ENCODE measurements around the gene FRMD4A.
"Not testable (repeated sequence)": the region's sequence is repeated elsewhere in the genome, so short reads cannot be mapped to it uniquely, and the experiment has no call there.

FRMD4A gene

GRCh38 chr10:13955409-13956068, 375.2 kb downstream of the FRMD4A start:
- Histone ChIP-seq H3K27ac (ENCODE audit: insufficient read depth, low read depth, low read length, poor library complexity, severe bottlenecking) (no peak overlapping the region), H3K4me3 (ENCODE audit: insufficient read depth, low read depth, low read length) (no peak overlapping the region), H3K9me3 (ENCODE audit: control insufficient read depth, low read length) (no peaks in the 10 kb centered on the region), H3K4me1 (ENCODE audit: control insufficient read depth, insufficient read depth, low read length) (no peaks in the 10 kb centered on the region), H3K36me3 (ENCODE audit: control insufficient read depth, insufficient read depth, low read length) (no peaks in the 10 kb centered on the region), H3K27me3 (ENCODE audit: control insufficient read depth, insufficient read depth, low read length, poor library complexity, severe bottlenecking) (no peaks in the 10 kb centered on the region)
- 84 to 86% methylated on average over 7 of the region's 7 CpGs for WGBS, 2 experiments

GRCh38 chr10:13954195-13954594, 376.5 kb downstream of the FRMD4A start:
- H3K36me3 ChIP-seq (ENCODE audit: control insufficient read depth, insufficient read depth, low read length); H3K4me3 ChIP-seq (ENCODE audit: insufficient read depth, low read depth, low read length); H3K9me3 ChIP-seq (ENCODE audit: control insufficient read depth, low read length); H3K27ac ChIP-seq (ENCODE audit: insufficient read depth, low read depth, low read length, poor library complexity, severe bottlenecking); H3K4me1 ChIP-seq (ENCODE audit: control insufficient read depth, insufficient read depth, low read length); H3K27me3 ChIP-seq (ENCODE audit: control insufficient read depth, insufficient read depth, low read length, poor library complexity, severe bottlenecking): not testable (repeated sequence)
- WGBS, 2 experiments: 88 to 93% methylated on average over 8 of the region's 8 CpGs

GRCh38 chr10:13953371-13953770, 377.4 kb downstream of the FRMD4A start:
- no peak overlapping the region for H3K4me3 ChIP-seq (ENCODE audit: insufficient read depth, low read depth, low read length)
- H3K27me3 ChIP-seq (ENCODE audit: control insufficient read depth, insufficient read depth, low read length, poor library complexity, severe bottlenecking): no peaks in the 10 kb centered on the region
- no peaks in the 10 kb centered on the region for H3K9me3 ChIP-seq (ENCODE audit: control insufficient read depth, low read length)
- no peak overlapping the region for H3K27ac ChIP-seq (ENCODE audit: insufficient read depth, low read depth, low read length, poor library complexity, severe bottlenecking)
- no peaks in the 10 kb centered on the region for H3K36me3 ChIP-seq (ENCODE audit: control insufficient read depth, insufficient read depth, low read length)
- no peaks in the 10 kb centered on the region for H3K4me1 ChIP-seq (ENCODE audit: control insufficient read depth, insufficient read depth, low read length)
- WGBS, 2 experiments: 94 to 96% methylated on average over 2 to 3 of the region's 4 CpGs

- Histone ChIP-seq H3K27me3 (ENCODE audit: control insufficient read depth, insufficient read depth, low read length, poor library complexity, severe bottlenecking) (no peaks in the 10 kb centered on the region), H3K36me3 (ENCODE audit: control insufficient read depth, insufficient read depth, low read length) (no peaks in the 10 kb centered on the region), H3K4me3 (ENCODE audit: insufficient read depth, low read depth, low read length) (no peak overlapping the region), H3K4me1 (ENCODE audit: control insufficient read depth, insufficient read depth, low read length) (peaks cover 7% of the 10 kb centered on the region), H3K27ac (ENCODE audit: insufficient read depth, low read depth, low read length, poor library complexity, severe bottlenecking) (no peak overlapping the region), H3K9me3 (ENCODE audit: control insufficient read depth, low read length) (no peaks in the 10 kb centered on the region)
- WGBS, 2 experiments: 91 to 92% methylated on average over 4 of the region's 4 CpGs
Measured at GRCh38 chr10:13950543-13950939, 380.2 kb downstream of the FRMD4A start.

- Histone ChIP-seq H3K9me3 (ENCODE audit: control insufficient read depth, low read length) (no peaks in the 10 kb centered on the region), H3K36me3 (ENCODE audit: control insufficient read depth, insufficient read depth, low read length) (no peaks in the 10 kb centered on the region), H3K4me3 (ENCODE audit: insufficient read depth, low read depth, low read length) (no peak overlapping the region), H3K27ac (ENCODE audit: insufficient read depth, low read depth, low read length, poor library complexity, severe bottlenecking) (no peak overlapping the region), H3K4me1 (ENCODE audit: control insufficient read depth, insufficient read depth, low read length) (peaks cover 12% of the 10 kb centered on the region), H3K27me3 (ENCODE audit: control insufficient read depth, insufficient read depth, low read length, poor library complexity, severe bottlenecking) (no peaks in the 10 kb centered on the region)
- WGBS, 2 experiments: 92 to 96% methylated on average over 3 of the region's 3 CpGs
Measured at GRCh38 chr10:13949844-13950542, 380.7 kb downstream of the FRMD4A start.

- Histone ChIP-seq H3K36me3 (ENCODE audit: control insufficient read depth, insufficient read depth, low read length) (no peaks in the 10 kb centered on the region), H3K9me3 (ENCODE audit: control insufficient read depth, low read length) (no peaks in the 10 kb centered on the region), H3K4me1 (ENCODE audit: control insufficient read depth, insufficient read depth, low read length) (peaks cover 12% of the 10 kb centered on the region), H3K27me3 (ENCODE audit: control insufficient read depth, insufficient read depth, low read length, poor library complexity, severe bottlenecking) (no peaks in the 10 kb centered on the region), H3K27ac (ENCODE audit: insufficient read depth, low read depth, low read length, poor library complexity, severe bottlenecking) (no peak overlapping the region), H3K4me3 (ENCODE audit: insufficient read depth, low read depth, low read length) (no peak overlapping the region)
- WGBS, 2 experiments: 81 to 85% methylated on average over 5 of the region's 5 CpGs
Measured at GRCh38 chr10:13946209-13946460, 384.6 kb downstream of the FRMD4A start.

GRCh38 chr10:13945390-13946208, 385.1 kb downstream of the FRMD4A start:
- no peak overlapping the region for H3K27ac ChIP-seq (ENCODE audit: insufficient read depth, low read depth, low read length, poor library complexity, severe bottlenecking)
- H3K4me1 ChIP-seq (ENCODE audit: control insufficient read depth, insufficient read depth, low read length): peaks cover 12% of the 10 kb centered on the region
- 77 to 78% methylated on average over 7 to 8 of the region's 8 CpGs for WGBS, 2 experiments
- no peak overlapping the region for H3K4me3 ChIP-seq (ENCODE audit: insufficient read depth, low read depth, low read length)
- H3K27me3 ChIP-seq (ENCODE audit: control insufficient read depth, insufficient read depth, low read length, poor library complexity, severe bottlenecking): no peaks in the 10 kb centered on the region
- H3K36me3 ChIP-seq (ENCODE audit: control insufficient read depth, insufficient read depth, low read length): no peaks in the 10 kb centered on the region
- no peaks in the 10 kb centered on the region for H3K9me3 ChIP-seq (ENCODE audit: control insufficient read depth, low read length)

- Histone ChIP-seq H3K4me1 (ENCODE audit: control insufficient read depth, insufficient read depth, low read length) (peaks cover 12% of the 10 kb centered on the region), H3K4me3 (ENCODE audit: insufficient read depth, low read depth, low read length) (no peak overlapping the region), H3K9me3 (ENCODE audit: control insufficient read depth, low read length) (no peaks in the 10 kb centered on the region), H3K27ac (ENCODE audit: insufficient read depth, low read depth, low read length, poor library complexity, severe bottlenecking) (no peak overlapping the region), H3K36me3 (ENCODE audit: control insufficient read depth, insufficient read depth, low read length) (no peaks in the 10 kb centered on the region), H3K27me3 (ENCODE audit: control insufficient read depth, insufficient read depth, low read length, poor library complexity, severe bottlenecking) (no peaks in the 10 kb centered on the region)
- WGBS, 2 experiments: 92 to 93% methylated on average over 5 of the region's 5 CpGs
Measured at GRCh38 chr10:13944823-13945222, 385.9 kb downstream of the FRMD4A start.

- H3K4me1 ChIP-seq (ENCODE audit: control insufficient read depth, insufficient read depth, low read length): peaks cover 12% of the 10 kb centered on the region
- WGBS, 2 experiments: 71 to 73% methylated on average over 8 of the region's 8 CpGs
Measured at GRCh38 chr10:13943735-13944398, 386.9 kb downstream of the FRMD4A start.

GRCh38 chr10:13942035-13942434, 388.7 kb downstream of the FRMD4A start:
- H3K27me3 ChIP-seq (ENCODE audit: control insufficient read depth, insufficient read depth, low read length, poor library complexity, severe bottlenecking): no peaks in the 10 kb centered on the region
- H3K36me3 ChIP-seq (ENCODE audit: control insufficient read depth, insufficient read depth, low read length): no peaks in the 10 kb centered on the region
- H3K4me1 ChIP-seq (ENCODE audit: control insufficient read depth, insufficient read depth, low read length): peaks cover 12% of the 10 kb centered on the region
- no peak overlapping the region for H3K27ac ChIP-seq (ENCODE audit: insufficient read depth, low read depth, low read length, poor library complexity, severe bottlenecking)
- 76% methylated on average over 5 of the region's 5 CpGs for WGBS, 2 experiments
- H3K9me3 ChIP-seq (ENCODE audit: control insufficient read depth, low read length): no peaks in the 10 kb centered on the region
- H3K4me3 ChIP-seq (ENCODE audit: insufficient read depth, low read depth, low read length): no peak overlapping the region

More at GRCh38 chr10:13943735-13944398, 386.9 kb downstream of the FRMD4A start:
- Histone ChIP-seq H3K9me3 (ENCODE audit: control insufficient read depth, low read length) (no peaks in the 10 kb centered on the region), H3K27ac (ENCODE audit: insufficient read depth, low read depth, low read length, poor library complexity, severe bottlenecking) (no peak overlapping the region), H3K27me3 (ENCODE audit: control insufficient read depth, insufficient read depth, low read length, poor library complexity, severe bottlenecking) (no peaks in the 10 kb centered on the region), H3K4me3 (ENCODE audit: insufficient read depth, low read depth, low read length) (no peak overlapping the region), H3K36me3 (ENCODE audit: control insufficient read depth, insufficient read depth, low read length) (no peaks in the 10 kb centered on the region)
